ENCODE measurements around the gene TMEM52. TPM values are rescaled to one million over a fixed set of nuclear protein-coding genes. Genes with fewer than 3 reads are reported as not detected.

The TMEM52 gene
- polyA plus RNA-seq, 1 of the 3 experiments (the other 2 are of a cell fraction), result 4.8 TPM

- H3K9me3 ChIP-seq, result no peaks in the 10 kb centered on the region
- H3F3A ChIP-seq (replicated peaks; ENCODE audit: insufficient read depth), result no peaks in the 10 kb centered on the region
- H3K36me3 ChIP-seq (replicated peaks in 1 of 2; ENCODE audit: control insufficient read depth in 1 of 2, insufficient read depth in 2 of 2, low read length in 1 of 2), result no peaks in the 10 kb centered on the region
- peaks cover 0 to 17% of the 10 kb centered on the region in 2 experiments; a peak in 1 of 4 replicates for H3K4me1 ChIP-seq (ENCODE audit: control insufficient read depth in 1 of 2, insufficient read depth in 2 of 2, low read depth in 1 of 2, low read length in 1 of 2)
- no peak overlapping the region for H3K9ac ChIP-seq
- H3K79me2 ChIP-seq (ENCODE audit: insufficient read depth), result no peaks in the 10 kb centered on the region
- no peak overlapping the region for H3K27ac ChIP-seq (ENCODE audit: low read depth in 2 of 2, low read length in 1 of 2)
- CTCF ChIA-PET, result no interaction called here
- no peak overlapping the region for H3K4me2 ChIP-seq
- no peak overlapping the region for H2AFZ ChIP-seq (ENCODE audit: low read depth)
- no peaks in the 10 kb centered on the region for H3K9me2 ChIP-seq
- no peak overlapping the region for H3K4me3 ChIP-seq (ENCODE audit: low read depth in 2 of 2, low read length in 1 of 2)
- no peaks in the 10 kb centered on the region for H4K20me1 ChIP-seq (ENCODE audit: insufficient read depth)
- no peaks in the 10 kb centered on the region; the same call in 1 of the 2 replicates for H3K27me3 ChIP-seq (ENCODE audit: insufficient read depth)
- WGBS (ENCODE audit: low lambda C conversion rate), result 51% methylated on average over 5 of the region's 5 CpGs
- TF ChIP-seq ZBTB33 (IDR thresholded peaks at IDR 0.05; ENCODE audit: borderline replicate concordance, low read depth), result no peak
- no peak for TF ChIP-seq GATA2 (CRISPR knock-in tag; IDR thresholded peaks at IDR 0.05)
- TF ChIP-seq SMC3 (IDR thresholded peaks at IDR 0.05; ENCODE audit: low read depth, low read length), result no peak
- TF ChIP-seq YY1 (IDR thresholded peaks at IDR 0.05; ENCODE audit: low read depth), result no peak
- no peak for TF ChIP-seq GABPA (IDR thresholded peaks at IDR 0.05; ENCODE audit: low read depth)
- TF ChIP-seq NFIC (IDR thresholded peaks at IDR 0.05; ENCODE audit: borderline replicate concordance), result no peak
- no peak for TF ChIP-seq CHD2 (IDR thresholded peaks at IDR 0.05; ENCODE audit: low read length, partially characterized antibody)
- no peak for TF ChIP-seq IRF3 (IDR thresholded peaks at IDR 0.05; ENCODE audit: low read depth, low read length)
- TF ChIP-seq ELF1 (IDR thresholded peaks at IDR 0.05), result no peak
- no peak for TF ChIP-seq FOSL2 (IDR thresholded peaks at IDR 0.05; ENCODE audit: borderline replicate concordance, low read depth)
- TF ChIP-seq RCOR1 (IDR thresholded peaks at IDR 0.05; ENCODE audit: low read length), result no peak
- TF ChIP-seq USF2 (IDR thresholded peaks at IDR 0.05; ENCODE audit: borderline replicate concordance, low read depth, low read length), result no peak
- TF ChIP-seq TCF12 (IDR thresholded peaks at IDR 0.05), result no peak
- TF ChIP-seq USF1 (IDR thresholded peaks at IDR 0.05; ENCODE audit: borderline replicate concordance, low read depth), result no peak
- TF ChIP-seq NRF1 (IDR thresholded peaks at IDR 0.05; ENCODE audit: low read depth, low read length), result no peak
- no peak for TF ChIP-seq POLR2AphosphoS5 (IDR thresholded peaks at IDR 0.05; ENCODE audit: low read depth, low read length)
- TF ChIP-seq FOXM1 (IDR thresholded peaks at IDR 0.05; ENCODE audit: low read depth), result no peak
- no peak for TF ChIP-seq EZH2phosphoT487 (IDR thresholded peaks at IDR 0.05; ENCODE audit: borderline replicate concordance, low read depth)
- DNase-seq, result no peak
- POLR2A ChIA-PET, result no interaction called here
Observed at GRCh38 chr1:1950940-1951339, 31.9 kb upstream of the TMEM52 start.

Measured in SK-N-SH (cell line).